Sciatic nerve (tissue), 2 donors: ENCODE data around the gene OLFM3. TPM values are rescaled to one million over a fixed set of nuclear protein-coding genes. Genes with fewer than 3 reads are reported as not detected.

Experiments used
- ATAC-seq: fragments of 200-7000 bp; cut with Tn5 transposase; one replicate; pipeline ENCODE4 v1.9.1; 2020; ENCODE audit warnings: mild to moderate bottlenecking, moderate library complexity
- DNase-seq: peaks from one replicate; pipeline ENCODE4 v3.0.0-alpha.2; 2020; ENCODE audit warnings: low spot score
- intact Hi-C: fragments of 100-400 bp; cut with DNase I; formaldehyde crosslinking; loops from one replicate; pipeline ENCODE4 v1.14.2; 2022
- total RNA-seq: library from RNA; stranded (reverse); fragmentation: NEBNext Ultra II Directional; extraction: Animal tissue kit (Norgen Biotek cat#: 25700); gene quantifications from one replicate; pipeline ENCODE4 v1.2.1, GENCODE V29; 2021
- donor health status: DM: no; HTN: no; CAD: no.
- donor health status: DM: no; HTN: no; CAD: no.

The OLFM3 gene
- total RNA-seq, 1 donor from 2014 or later = not detected

- ATAC-seq (no peak), DNase-seq (no peak)
- intact Hi-C loops = no loop called here
These were observed 39.0 kb downstream of the OLFM3 start for GRCh38 chr1:101957771-101958170.

GRCh38 chr1:101953623-101954022, 43.1 kb downstream of the OLFM3 start:
- intact Hi-C loops = no loop called here
- DNase-seq = no peak
- no peak for ATAC-seq

GRCh38 chr1:101945884-101946283, 50.8 kb downstream of the OLFM3 start:
- no peak for ATAC-seq
- intact Hi-C loops = no loop called here
- DNase-seq = no peak

- no peak for DNase-seq
- ATAC-seq = no peak
- intact Hi-C loops = no loop called here
These were observed 53.5 kb downstream of the OLFM3 start for GRCh38 chr1:101943237-101943636.

GRCh38 chr1:101942516-101943193, 54.1 kb downstream of the OLFM3 start:
- no peak for DNase-seq
- ATAC-seq = no peak
- intact Hi-C loops = no loop called here

GRCh38 chr1:101938681-101939080, 58.0 kb downstream of the OLFM3 start:
- DNase-seq = no peak
- intact Hi-C loops = no loop called here
- ATAC-seq = no peak

- DNase-seq (no peak), ATAC-seq (no peak)
- intact Hi-C loops = no loop called here
These were observed 67.4 kb downstream of the OLFM3 start for GRCh38 chr1:101929343-101929742.

GRCh38 chr1:101928829-101929228, 67.9 kb downstream of the OLFM3 start:
- ATAC-seq = no peak
- intact Hi-C loops = no loop called here
- DNase-seq = no peak

- DNase-seq = no peak
- intact Hi-C loops = no loop called here
- no peak for ATAC-seq
These were observed 72.0 kb downstream of the OLFM3 start for GRCh38 chr1:101924700-101925099.

GRCh38 chr1:101920577-101920976, 76.1 kb downstream of the OLFM3 start:
- ATAC-seq (no peak), DNase-seq (no peak)
- intact Hi-C loops = no loop called here

GRCh38 chr1:101918277-101918676, 78.4 kb downstream of the OLFM3 start:
- intact Hi-C loops = no loop called here
- no peak for DNase-seq
- ATAC-seq = no peak

- ATAC-seq = no peak
- DNase-seq = no peak
- intact Hi-C loops = no loop called here
These were observed 81.1 kb downstream of the OLFM3 start for GRCh38 chr1:101915597-101915996.

- ATAC-seq (no peak), DNase-seq (no peak)
- intact Hi-C loops = no loop called here
These were observed 82.1 kb downstream of the OLFM3 start for GRCh38 chr1:101914473-101915242.

GRCh38 chr1:101911894-101912293, 84.8 kb downstream of the OLFM3 start:
- intact Hi-C loops = no loop called here
- ATAC-seq (no peak), DNase-seq (no peak)

- DNase-seq (no peak), ATAC-seq (no peak)
- intact Hi-C loops = no loop called here
These were observed 87.7 kb downstream of the OLFM3 start for GRCh38 chr1:101908980-101909379.

- DNase-seq = no peak
- no peak for ATAC-seq
- intact Hi-C loops = no loop called here
These were observed 89.5 kb downstream of the OLFM3 start for GRCh38 chr1:101907264-101907663.

- intact Hi-C loops = no loop called here
- no peak for DNase-seq
- ATAC-seq = no peak
These were observed 91.4 kb downstream of the OLFM3 start for GRCh38 chr1:101905283-101905835.

- DNase-seq = no peak
- intact Hi-C loops = no loop called here
- ATAC-seq = no peak
These were observed 94.5 kb downstream of the OLFM3 start for GRCh38 chr1:101902199-101902598.

- no peak for DNase-seq
- ATAC-seq = no peak
- intact Hi-C loops = no loop called here
These were observed 98.6 kb downstream of the OLFM3 start for GRCh38 chr1:101898137-101898536.

- intact Hi-C loops = no loop called here
- ATAC-seq (no peak), DNase-seq (no peak)
These were observed 112.1 kb downstream of the OLFM3 start for GRCh38 chr1:101884621-101885020.
